Right lobe of liver (tissue), 6 donors: ENCODE data around the gene DUSP28. TPM values are rescaled to one million over a fixed set of nuclear protein-coding genes. Genes with fewer than 3 reads are reported as not detected.
"Not testable (repeated sequence)": the region's sequence is repeated elsewhere in the genome, so short reads cannot be mapped to it uniquely, and the experiment has no call there.

Experiments
- ATAC-seq, 4 donors: fragments of 200-7000 bp; cut with Tn5 transposase; one replicate each; pipeline ENCODE4 v1.9.1; 2020; ENCODE audit warnings: mild to moderate bottlenecking in 4 of 4, moderate library complexity in 4 of 4
- DNase-seq, 3 donors: peaks; one replicate each; pipeline ENCODE4 v3.0.0-alpha.2; 2020
- H3K27ac ChIP-seq, 3 donors: fragments of 200-600 bp; one replicate each; pipeline ENCODE4 v1.8.0; 2022
- H3K27me3 ChIP-seq, 2 donors: fragments of 200-600 bp; one replicate each; pipeline ENCODE4 v1.8.0; 2022
- H3K36me3 ChIP-seq, 4 donors: fragments of 200-600 bp; sonication (generic) in 1 of 4; one replicate each; pipeline versions ENCODE4 v1.5.1 to v1.8.0; 2017 to 2022; ENCODE audit warnings: control low read depth in 1 of 4
- H3K4me1 ChIP-seq, 4 donors: fragments of 200-600 bp; sonication (generic) in 1 of 4; one replicate each; pipeline versions ENCODE4 v1.5.1 to v1.8.0; 2017 to 2022; ENCODE audit warnings: control low read depth in 1 of 4
- H3K4me3 ChIP-seq, 3 donors: fragments of 200-600 bp; one replicate each; pipeline ENCODE4 v1.8.0; 2022
- H3K9me3 ChIP-seq, 4 donors: fragments of 200-600 bp; sonication (generic) in 1 of 4; one replicate each; pipeline versions ENCODE4 v1.5.1 to v1.8.0; 2017 to 2022; ENCODE audit warnings: control low read depth in 1 of 4
- CTCF ChIP-seq, 4 donors: fragments of 200-600 bp in 3 of 4; fragments of 450-650 bp in 1 of 4; IDR thresholded peaks; one replicate each; pipeline versions ENCODE4 v1.5.1 to v1.8.0; 2016 to 2022; ENCODE audit warnings: antibody characterized with exemption in 4 of 4, mild to moderate bottlenecking in 2 of 4
- POLR2A ChIP-seq: fragments of 450-650 bp; IDR thresholded peaks from one replicate; pipeline ENCODE4 v1.6.1; 2017; ENCODE audit warnings: antibody characterized with exemption, mild to moderate bottlenecking
- WGBS: methylation state at CpG from one replicate; pipeline ENCODE4 v1.1.6; 2018; ENCODE audit warnings: low coverage, low lambda C conversion rate; ENCODE audit not compliant: insufficient coverage; ENCODE audit errors: missing lambda C conversion rate; 5-methylcytosine and 5-hydroxymethylcytosine counted together
- intact Hi-C, 2 donors: fragments of 100-400 bp; cut with DNase I; formaldehyde crosslinking; loops; one replicate each; pipeline versions ENCODE4 v1.11.2 to v1.14.1; 2022
- total RNA-seq, 6 experiments: library from RNA; depleted of rRNA in 2 of 6; stranded (reverse); fragments of >200 nt in 2 of 6; fragmentation: NEBNext Ultra II Directional in 3 of 6; extraction: Animal tissue kit (Norgen Biotek cat#: 25700) in 3 of 6; gene quantifications; one replicate each; pipeline versions ENCODE4 v1.1.0 to v1.2.4, GENCODE V29; 2016 to 2023
- donor health status: DM: no; HTN: yes; CAD: no.
- donor health status: DM: no; HTN: no; CAD: no.
- donor health status: DM: no; HTN: no; CAD: no.
- donor health status: DM: no; HTN: yes; CAD: no.
- donor health status: DM: no; HTN: yes; CAD: no.

DUSP28 gene
- total RNA-seq, 6 experiments from 2014 or later, result 1.3 to 3.5 (median 2.1) TPM

- H3K9me3 ChIP-seq, result no peaks in the 10 kb centered on the region
- peaks cover 0 to 44% (median 20%) of the 10 kb centered on the region in 4 donors for H3K4me1 ChIP-seq
- H3K27ac ChIP-seq, result peak overlapping the region; percentile 63 to 99 (median 81)
- H3K27me3 ChIP-seq, result no peaks in the 10 kb centered on the region
- intact Hi-C loops, result no loop called here
- TF ChIP-seq CTCF (IDR thresholded peaks at IDR 0.05) (no peak), POLR2A (no peak)
- ATAC-seq (peak in 1 of 4 donors; percentile 0), DNase-seq (no peak)
- 35% methylated on average over 9 of the region's 14 CpGs for WGBS
- peak overlapping the region; percentile 28 to 94 (median 88) for H3K4me3 ChIP-seq
- no peaks in the 10 kb centered on the region for H3K36me3 ChIP-seq
Observed at GRCh38 chr2:240561325-240561971, 1.3 kb downstream of the DUSP28 start.

GRCh38 chr2:240563231-240563630 lies 3.1 kb downstream of the DUSP28 start:
- WGBS, result 91% methylated on average over 14 of the region's 17 CpGs
- H3K4me1 ChIP-seq, result peaks cover 0 to 47% (median 23%) of the 10 kb centered on the region in 4 donors
- H3K4me3 ChIP-seq, H3K36me3 ChIP-seq, H3K27me3 ChIP-seq, ATAC-seq, H3K27ac ChIP-seq, DNase-seq, H3K9me3 ChIP-seq, intact Hi-C loops: not testable (repeated sequence)

- no peak overlapping the region for H3K27ac ChIP-seq
- ATAC-seq, result no peak
- H3K27me3 ChIP-seq, result no peaks in the 10 kb centered on the region
- no peak overlapping the region for H3K4me3 ChIP-seq
- DNase-seq, result no peak
- no peak for TF ChIP-seq POLR2A
- no peak for TF ChIP-seq CTCF (IDR thresholded peaks at IDR 0.05)
- peaks cover 0 to 44% (median 23%) of the 10 kb centered on the region in 4 donors for H3K4me1 ChIP-seq
- H3K36me3 ChIP-seq, result no peaks in the 10 kb centered on the region
- intact Hi-C loops, result no loop called here
- no peaks in the 10 kb centered on the region for H3K9me3 ChIP-seq
- 86% methylated on average over 8 of the region's 12 CpGs for WGBS
Observed at GRCh38 chr2:240563951-240564560, 3.9 kb downstream of the DUSP28 start.

GRCh38 chr2:240564561-240565332 lies 4.6 kb downstream of the DUSP28 start:
- no peaks in the 10 kb centered on the region for H3K36me3 ChIP-seq
- TF ChIP-seq POLR2A (no peak), CTCF (IDR thresholded peaks at IDR 0.05) (peak in 1 of 4 donors; percentile 6)
- no peak for ATAC-seq
- intact Hi-C loops, result no loop called here
- 72% methylated on average over 9 of the region's 10 CpGs for WGBS
- H3K4me1 ChIP-seq, result peaks cover 0 to 44% (median 22%) of the 10 kb centered on the region in 4 donors
- no peak overlapping the region for H3K4me3 ChIP-seq
- H3K27ac ChIP-seq, result peak overlapping the region in 2 of 3 donors; percentile 73 to 83
- no peaks in the 10 kb centered on the region for H3K27me3 ChIP-seq
- H3K9me3 ChIP-seq, result no peaks in the 10 kb centered on the region
- DNase-seq, result peak in 1 of 3 donors; percentile 35
